ENCODE data around the gene F7. TPM values are rescaled to one million over a fixed set of nuclear protein-coding genes. Genes with fewer than 3 reads are reported as not detected.
"Not testable (repeated sequence)": the region's sequence is repeated elsewhere in the genome, so short reads cannot be mapped to it uniquely, and the experiment has no call there.

The F7 gene
- total RNA-seq, 2 experiments from 2014 or later = 0.20 to 0.45 TPM

GRCh38 chr13:113077953-113078901 is 27.4 kb upstream of the F7 start:
- no peaks in the 10 kb centered on the region for H3K4me1 Mint-ChIP-seq (ENCODE audit: low read depth)
- ATAC-seq = no peak
- DNase-seq = no peak
- H3K4me3 Mint-ChIP-seq = no peak overlapping the region
- H3K27ac Mint-ChIP-seq = no peak overlapping the region
- ChIA-PET POLR2A (no interaction called here), CTCF (interaction anchor here (1.1 kb wide), 1 partner anchor 9 kb away, joined by 3 read pairs; no protein-coding TSS in a partner anchor)
- H3K27me3 Mint-ChIP-seq = no peaks in the 10 kb centered on the region
- TF ChIP-seq, protein P1, sequence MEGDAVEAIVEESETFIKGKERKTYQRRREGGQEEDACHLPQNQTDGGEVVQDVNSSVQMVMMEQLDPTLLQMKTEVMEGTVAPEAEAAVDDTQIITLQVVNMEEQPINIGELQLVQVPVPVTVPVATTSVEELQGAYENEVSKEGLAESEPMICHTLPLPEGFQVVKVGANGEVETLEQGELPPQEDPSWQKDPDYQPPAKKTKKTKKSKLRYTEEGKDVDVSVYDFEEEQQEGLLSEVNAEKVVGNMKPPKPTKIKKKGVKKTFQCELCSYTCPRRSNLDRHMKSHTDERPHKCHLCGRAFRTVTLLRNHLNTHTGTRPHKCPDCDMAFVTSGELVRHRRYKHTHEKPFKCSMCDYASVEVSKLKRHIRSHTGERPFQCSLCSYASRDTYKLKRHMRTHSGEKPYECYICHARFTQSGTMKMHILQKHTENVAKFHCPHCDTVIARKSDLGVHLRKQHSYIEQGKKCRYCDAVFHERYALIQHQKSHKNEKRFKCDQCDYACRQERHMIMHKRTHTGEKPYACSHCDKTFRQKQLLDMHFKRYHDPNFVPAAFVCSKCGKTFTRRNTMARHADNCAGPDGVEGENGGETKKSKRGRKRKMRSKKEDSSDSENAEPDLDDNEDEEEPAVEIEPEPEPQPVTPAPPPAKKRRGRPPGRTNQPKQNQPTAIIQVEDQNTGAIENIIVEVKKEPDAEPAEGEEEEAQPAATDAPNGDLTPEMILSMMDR (IDR thresholded peaks at IDR 0.05) = no peak
- intact Hi-C loops (cut with micrococcal nuclease) = no loop called here
- no peaks in the 10 kb centered on the region for H3K36me3 Mint-ChIP-seq (ENCODE audit: low read depth)
- no peaks in the 10 kb centered on the region for H3K9me3 Mint-ChIP-seq

- ChIA-PET POLR2A (no interaction called here), CTCF (no interaction called here)
- Mint-ChIP-seq H3K27ac (no peak overlapping the region), H3K36me3 (ENCODE audit: low read depth) (no peaks in the 10 kb centered on the region), H3K4me3 (no peak overlapping the region), H3K9me3 (no peaks in the 10 kb centered on the region), H3K4me1 (ENCODE audit: low read depth) (no peaks in the 10 kb centered on the region), H3K27me3 (no peaks in the 10 kb centered on the region)
- DNase-seq (no peak), ATAC-seq (no peak)
- TF ChIP-seq, protein P1 (IDR thresholded peaks at IDR 0.05) = no peak
- intact Hi-C loops (cut with micrococcal nuclease) = no loop called here
Observed at GRCh38 chr13:113078902-113079780, 26.4 kb upstream of the F7 start.

DNA sequence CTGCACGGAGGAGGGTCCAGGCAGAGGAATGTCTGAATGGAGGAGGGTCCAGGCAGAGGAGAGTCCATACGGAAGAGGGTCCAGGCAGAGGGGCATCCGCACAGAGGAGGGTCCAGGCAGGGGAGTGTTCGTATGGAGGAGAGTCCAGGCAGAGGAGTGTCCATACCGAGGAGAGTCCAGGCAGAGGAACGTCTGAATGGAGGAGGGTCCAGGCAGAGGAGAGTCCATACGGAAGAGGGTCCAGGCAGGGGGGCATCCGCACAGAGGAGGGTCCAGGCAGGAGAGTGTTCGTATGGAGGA is 25.9 kb upstream of the F7 start:
- H3K9me3 Mint-ChIP-seq; DNase-seq; H3K36me3 Mint-ChIP-seq (ENCODE audit: low read depth); H3K4me3 Mint-ChIP-seq; H3K27ac Mint-ChIP-seq; ATAC-seq; H3K4me1 Mint-ChIP-seq (ENCODE audit: low read depth); H3K27me3 Mint-ChIP-seq; intact Hi-C loops (cut with micrococcal nuclease); CTCF ChIA-PET; POLR2A ChIA-PET: not testable (repeated sequence)

DNA sequence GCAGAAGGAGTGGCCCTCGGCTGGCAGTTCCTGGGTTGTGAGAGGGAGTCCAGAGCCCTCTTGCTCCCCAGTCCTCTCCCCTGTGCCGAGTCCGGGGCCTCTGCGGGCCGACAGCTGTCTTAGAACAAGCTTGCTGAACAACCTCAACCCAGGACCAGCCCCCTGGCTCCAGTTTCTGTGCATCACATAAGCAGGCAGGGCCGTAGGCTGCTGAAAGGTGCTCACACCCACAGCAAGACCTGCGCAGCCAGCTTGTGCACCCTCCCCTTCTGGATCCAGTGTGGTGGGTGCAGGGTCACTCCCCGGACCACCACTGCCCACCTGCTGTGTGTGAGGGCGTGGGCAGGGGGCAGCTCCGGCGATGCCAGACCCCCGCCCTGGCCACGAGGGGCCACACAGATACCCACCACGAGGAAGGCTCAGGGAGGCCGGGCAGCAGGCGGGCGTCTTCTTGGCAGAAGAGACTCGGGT is 25.2 kb upstream of the F7 start:
- ATAC-seq (no peak), DNase-seq (no peak)
- intact Hi-C loops (cut with micrococcal nuclease) = no loop called here
- no peak overlapping the region for H3K27ac Mint-ChIP-seq
- no peaks in the 10 kb centered on the region for H3K36me3 Mint-ChIP-seq (ENCODE audit: low read depth)
- POLR2A ChIA-PET = no interaction called here
- no peak overlapping the region for H3K4me3 Mint-ChIP-seq
- H3K9me3 Mint-ChIP-seq = no peaks in the 10 kb centered on the region
- CTCF ChIA-PET = no interaction called here
- H3K27me3 Mint-ChIP-seq = no peaks in the 10 kb centered on the region
- TF ChIP-seq, protein P1 (IDR thresholded peaks at IDR 0.05) = no peak
- no peaks in the 10 kb centered on the region for H3K4me1 Mint-ChIP-seq (ENCODE audit: low read depth)

DNA sequence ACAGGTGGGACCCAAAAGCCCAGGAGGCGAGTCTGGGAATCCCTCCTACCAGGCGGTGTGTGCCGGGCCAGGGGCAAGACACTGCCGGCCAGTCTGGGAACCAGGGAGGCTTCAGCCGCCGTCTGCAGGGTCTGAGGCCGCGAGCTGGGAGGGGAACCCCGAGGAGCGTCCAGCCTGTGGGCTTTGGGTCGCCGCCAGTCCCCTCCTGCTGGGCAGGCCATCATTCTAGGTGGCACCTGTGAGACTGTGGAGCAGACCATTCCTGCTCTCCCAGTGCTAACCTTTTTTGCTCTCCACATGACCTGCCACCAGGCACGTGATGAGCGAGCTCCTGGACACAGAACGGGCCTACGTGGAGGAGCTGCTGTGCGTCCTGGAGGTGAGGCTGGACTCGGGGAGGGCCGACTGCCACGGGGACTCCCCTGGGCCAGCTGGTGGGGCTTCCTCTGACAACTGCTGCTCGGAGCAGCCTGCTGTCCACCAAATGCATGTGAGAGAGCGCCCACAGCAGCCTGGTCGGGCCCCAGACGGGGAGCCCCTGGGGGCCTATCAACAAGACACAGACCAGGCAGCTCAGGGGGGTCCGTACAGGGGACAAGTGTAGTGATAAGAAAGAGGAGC is 24.6 kb upstream of the F7 start:
- TF ChIP-seq, protein P1 (IDR thresholded peaks at IDR 0.05) = no peak
- DNase-seq (no peak), ATAC-seq (no peak)
- no peaks in the 10 kb centered on the region for H3K36me3 Mint-ChIP-seq (ENCODE audit: low read depth)
- no peaks in the 10 kb centered on the region for H3K9me3 Mint-ChIP-seq
- intact Hi-C loops (cut with micrococcal nuclease) = no loop called here
- no peaks in the 10 kb centered on the region for H3K27me3 Mint-ChIP-seq
- H3K4me3 Mint-ChIP-seq = no peak overlapping the region
- CTCF ChIA-PET = no interaction called here
- POLR2A ChIA-PET = no interaction called here
- no peaks in the 10 kb centered on the region for H3K4me1 Mint-ChIP-seq (ENCODE audit: low read depth)
- H3K27ac Mint-ChIP-seq = no peak overlapping the region

Measured in activated CD8-positive, alpha-beta T cell treated with anti-CD3 and anti-CD28 coated beads for 36 hours (primary cell).